HUES6 (cell line): ENCODE results near the gene GLUL.

Source experiments
- H3K27ac ChIP-seq: 2 replicates; pipeline ENCODE4 v1.7.0; 2013; ENCODE audit warnings: low read depth, mild to moderate bottlenecking, low read length, inconsistent platforms
- H3K27me3 ChIP-seq: 2 replicates; pipeline ENCODE4 v1.6.1; 2013; ENCODE audit warnings: low read length; ENCODE audit not compliant: control insufficient read depth, insufficient read depth
- H3K36me3 ChIP-seq: 2 replicates; pipeline ENCODE4 v1.6.1; 2013; ENCODE audit warnings: low read length; ENCODE audit not compliant: control insufficient read depth, insufficient read depth
- H3K4me1 ChIP-seq: 2 replicates; pipeline ENCODE4 v1.6.1; 2013; ENCODE audit warnings: low read length; ENCODE audit not compliant: control insufficient read depth, insufficient read depth
- H3K4me3 ChIP-seq: 2 replicates; pipeline ENCODE4 v1.5.1; 2013; ENCODE audit warnings: low read depth, low read length
- H3K9ac ChIP-seq: one replicate; pipeline ENCODE4 v1.6.1; 2013; ENCODE audit warnings: mild to moderate bottlenecking, low read length
- H3K9me3 ChIP-seq: 2 replicates; pipeline ENCODE4 v1.6.1; 2013; ENCODE audit warnings: low read depth, low read length; ENCODE audit not compliant: control insufficient read depth, insufficient read depth

GLUL gene

DNA sequence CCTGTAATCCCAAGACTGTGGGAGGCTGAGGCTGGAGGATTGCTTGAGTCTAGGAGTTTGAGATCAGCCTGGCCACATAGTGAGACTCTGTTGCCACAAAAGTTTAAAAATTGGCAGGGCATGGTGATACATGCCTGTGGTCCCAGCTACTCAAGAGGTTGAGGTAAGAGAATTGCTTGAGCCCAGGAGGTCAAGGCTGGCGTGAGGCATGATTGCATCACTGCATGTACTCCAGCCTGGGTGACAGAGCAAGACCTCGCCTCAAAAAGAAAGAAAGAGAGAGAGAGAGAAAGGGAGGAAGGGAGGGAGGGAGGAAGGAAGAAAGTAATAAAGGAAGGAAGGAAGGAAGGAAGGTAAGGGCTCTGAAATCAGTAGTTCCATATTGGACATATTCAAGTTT is 25.0 kb downstream of the GLUL start:
- Histone ChIP-seq H3K36me3 (no peaks in the 10 kb centered on the region), H3K27ac (no peak overlapping the region), H3K4me3 (no peak overlapping the region), H3K27me3 (no peaks in the 10 kb centered on the region), H3K9me3 (no peaks in the 10 kb centered on the region), H3K4me1 (peaks cover 8% of the 10 kb centered on the region; the same call in 1 of the 2 replicates), H3K9ac (no peak overlapping the region)

GRCh38 chr1:182359645-182360044 is 31.9 kb downstream of the GLUL start:
- Histone ChIP-seq H3K9me3 (no peaks in the 10 kb centered on the region), H3K9ac (no peak overlapping the region), H3K36me3 (no peaks in the 10 kb centered on the region), H3K27me3 (no peaks in the 10 kb centered on the region), H3K4me1 (peaks cover 29% of the 10 kb centered on the region), H3K4me3 (no peak overlapping the region), H3K27ac (no peak overlapping the region)

- no peak overlapping the region for H3K9ac ChIP-seq
- H3K4me3 ChIP-seq = no peak overlapping the region
- H3K27ac ChIP-seq = no peak overlapping the region
- no peaks in the 10 kb centered on the region for H3K27me3 ChIP-seq
- H3K9me3 ChIP-seq = no peaks in the 10 kb centered on the region
- H3K36me3 ChIP-seq = no peaks in the 10 kb centered on the region
- peaks cover 25% of the 10 kb centered on the region for H3K4me1 ChIP-seq
Measured at GRCh38 chr1:182357913-182358312, 33.7 kb downstream of the GLUL start.

GRCh38 chr1:182357171-182357570 is 34.4 kb downstream of the GLUL start:
- Histone ChIP-seq H3K27ac (no peak overlapping the region), H3K9me3 (no peaks in the 10 kb centered on the region), H3K36me3 (no peaks in the 10 kb centered on the region), H3K9ac (no peak overlapping the region), H3K4me1 (peaks cover 21% of the 10 kb centered on the region), H3K27me3 (no peaks in the 10 kb centered on the region), H3K4me3 (no peak overlapping the region)

- Histone ChIP-seq H3K36me3 (no peaks in the 10 kb centered on the region), H3K4me3 (no peak overlapping the region), H3K9me3 (no peaks in the 10 kb centered on the region), H3K27me3 (no peaks in the 10 kb centered on the region), H3K27ac (no peak overlapping the region), H3K4me1 (peaks cover 21% of the 10 kb centered on the region), H3K9ac (no peak overlapping the region)
Measured at GRCh38 chr1:182355723-182356098, 35.9 kb downstream of the GLUL start.

DNA sequence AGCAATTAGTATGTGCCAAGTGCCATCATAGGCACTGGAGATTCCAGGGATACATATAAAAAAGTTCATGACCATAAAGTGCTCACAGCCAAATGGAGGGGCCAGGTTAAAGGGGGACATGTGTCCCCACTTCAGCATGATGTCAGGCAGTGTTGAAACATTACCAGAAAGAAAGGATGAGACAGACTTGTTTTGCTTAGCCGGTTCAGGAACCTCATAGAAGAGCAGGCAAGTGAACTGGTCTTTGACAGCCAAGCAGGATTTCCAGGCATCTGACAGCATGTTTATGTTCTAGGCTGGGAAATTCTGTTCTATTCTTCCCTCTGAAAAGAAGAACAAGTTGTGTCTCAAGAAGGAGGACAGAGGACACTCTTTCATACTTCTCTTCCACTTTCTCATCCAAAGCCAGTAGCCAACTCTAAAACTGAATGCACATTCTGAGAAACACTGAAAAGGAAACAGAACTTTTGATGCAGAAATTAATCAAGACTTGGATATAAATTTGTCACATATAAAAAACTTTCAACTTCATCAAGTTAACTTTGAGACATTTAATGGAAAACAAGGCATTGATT is 39.7 kb downstream of the GLUL start:
- no peaks in the 10 kb centered on the region for H3K36me3 ChIP-seq
- H3K4me1 ChIP-seq = peaks cover 7% of the 10 kb centered on the region
- H3K27ac ChIP-seq = no peak overlapping the region
- H3K9ac ChIP-seq = no peak overlapping the region
- H3K9me3 ChIP-seq = no peaks in the 10 kb centered on the region
- no peak overlapping the region for H3K4me3 ChIP-seq
- H3K27me3 ChIP-seq = no peaks in the 10 kb centered on the region

DNA sequence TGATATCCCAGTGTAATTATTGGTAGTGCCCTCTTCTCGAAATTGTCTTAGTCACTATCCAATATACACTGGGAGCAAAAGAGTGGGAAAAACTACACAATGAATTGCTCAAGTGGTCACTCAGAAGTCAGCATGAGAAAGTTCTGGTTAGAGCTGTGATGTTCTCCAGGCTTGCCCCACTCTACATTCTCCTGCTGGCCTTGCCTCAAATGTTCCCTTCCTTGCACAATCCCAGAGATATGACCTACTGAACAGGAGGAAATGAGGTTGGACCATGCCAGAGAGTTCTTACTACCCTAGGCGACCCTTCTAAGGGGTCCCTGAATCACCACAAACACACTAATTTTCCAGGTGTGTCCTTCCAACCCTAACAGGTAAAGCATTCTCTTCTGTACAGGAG is 40.8 kb downstream of the GLUL start:
- H3K27me3 ChIP-seq = no peaks in the 10 kb centered on the region
- H3K4me3 ChIP-seq = no peak overlapping the region
- no peaks in the 10 kb centered on the region for H3K9me3 ChIP-seq
- no peak overlapping the region for H3K27ac ChIP-seq
- no peaks in the 10 kb centered on the region for H3K36me3 ChIP-seq
- H3K9ac ChIP-seq = no peak overlapping the region
- peaks cover 7% of the 10 kb centered on the region for H3K4me1 ChIP-seq

GRCh38 chr1:182348961-182349747 is 42.4 kb downstream of the GLUL start:
- H3K9me3 ChIP-seq = no peaks in the 10 kb centered on the region
- H3K4me1 ChIP-seq = peaks cover 7% of the 10 kb centered on the region
- H3K36me3 ChIP-seq = no peaks in the 10 kb centered on the region
- no peak overlapping the region for H3K4me3 ChIP-seq
- no peak overlapping the region for H3K27ac ChIP-seq
- no peak overlapping the region for H3K9ac ChIP-seq
- no peaks in the 10 kb centered on the region for H3K27me3 ChIP-seq

GRCh38 chr1:182347019-182347418 is 44.6 kb downstream of the GLUL start:
- Histone ChIP-seq H3K27me3 (no peaks in the 10 kb centered on the region), H3K36me3 (no peaks in the 10 kb centered on the region), H3K27ac (no peak overlapping the region), H3K4me3 (no peak overlapping the region), H3K4me1 (peaks cover 7% of the 10 kb centered on the region), H3K9ac (no peak overlapping the region), H3K9me3 (no peaks in the 10 kb centered on the region)

- H3K9ac ChIP-seq = no peak overlapping the region
- H3K27ac ChIP-seq = no peak overlapping the region
- no peak overlapping the region for H3K4me3 ChIP-seq
- no peaks in the 10 kb centered on the region for H3K9me3 ChIP-seq
- no peaks in the 10 kb centered on the region for H3K27me3 ChIP-seq
- 0 out of 2 replicates have a peak, but pooled peaks cover 4% of the 10 kb centered on the region for H3K4me1 ChIP-seq
- H3K36me3 ChIP-seq = no peaks in the 10 kb centered on the region
Measured at GRCh38 chr1:182340233-182341058, 51.1 kb downstream of the GLUL start.

- Histone ChIP-seq H3K36me3 (no peaks in the 10 kb centered on the region), H3K9me3 (no peaks in the 10 kb centered on the region), H3K9ac (no peak overlapping the region), H3K27ac (no peak overlapping the region), H3K27me3 (no peaks in the 10 kb centered on the region), H3K4me1 (0 out of 2 replicates have a peak, but pooled peaks cover 4% of the 10 kb centered on the region), H3K4me3 (no peak overlapping the region)
Measured at GRCh38 chr1:182339684-182340083, 51.9 kb downstream of the GLUL start.
